SK-N-SH (cell line): ENCODE data around the gene NOL4L. TPM values are rescaled to one million over a fixed set of nuclear protein-coding genes. Genes with fewer than 3 reads are reported as not detected.

Experiments
- CTCF ChIA-PET: fragments of 300-600, 350-600 bp; formaldehyde crosslinking; extraction: SDS; loops from one replicate; lab custom pipeline; 2021; lab: Yijun Ruan, JAX
- POLR2A ChIA-PET: fragments of 350-600 bp; sonication (Branson Sonifier 250); formaldehyde crosslinking; extraction: SDS; loops from one replicate; lab custom pipeline; 2020; ENCODE audit warnings: antibody characterized with exemption, inconsistent platforms; lab: Yijun Ruan, JAX
- DNase-seq: peaks from one replicate; pipeline ENCODE4 v3.0.0; 2012
- H2AFZ ChIP-seq: fragments of 200-600 bp; sonication (generic); 2 replicates; pipeline ENCODE4 v1.8.1; 2016; ENCODE audit warnings: antibody characterized with exemption, mild to moderate bottlenecking, low read depth
- H3F3A ChIP-seq: fragments of 200-600 bp; sonication (generic); replicated peaks from 2 replicates; pipeline ENCODE3; 2016; ENCODE audit warnings: antibody characterized with exemption, mild to moderate bottlenecking; ENCODE audit not compliant: insufficient read depth
- H3K27ac ChIP-seq, 2 experiments: fragments of 200-500 bp in 1 of 2; fragments of 200-600 bp in 1 of 2; sonication (Bioruptor generic) in 1 of 2; sonication (generic), shearing (Covaris generic) in 1 of 2; 2 replicates each; pipeline versions ENCODE4 v1.5.1 to v1.6.1; 2014 to 2016; ENCODE audit warnings: low read depth in 2 of 2, inconsistent platforms in 1 of 2, low read length in 1 of 2, mild to moderate bottlenecking in 1 of 2, mixed read lengths in 1 of 2
- H3K27me3 ChIP-seq: fragments of 200-600 bp; sonication (generic), shearing (Covaris generic); 2 replicates; pipeline ENCODE4 v1.6.1; 2016; ENCODE audit warnings: mixed run types; ENCODE audit not compliant: insufficient read depth
- H3K36me3 ChIP-seq, 2 experiments: fragments of 200-500 bp in 1 of 2; fragments of 200-600 bp in 1 of 2; sonication (Bioruptor generic) in 1 of 2; sonication (generic) in 1 of 2; replicated peaks in 1 of 2; 2 replicates each; pipeline versions ENCODE3 to v1.5.1; 2014 to 2016; ENCODE audit warnings: low read length in 1 of 2, mild to moderate bottlenecking in 1 of 2; ENCODE audit not compliant: insufficient read depth in 2 of 2, control insufficient read depth in 1 of 2
- H3K4me1 ChIP-seq, 2 experiments: fragments of 200-500 bp in 1 of 2; fragments of 200-600 bp in 1 of 2; sonication (Bioruptor generic) in 1 of 2; sonication (generic), shearing (Covaris generic) in 1 of 2; 2 replicates each; pipeline versions ENCODE4 v1.5.1 to v1.6.1; 2014 to 2016; ENCODE audit warnings: low read depth in 1 of 2, low read length in 1 of 2, mixed run types in 1 of 2; ENCODE audit not compliant: insufficient read depth in 2 of 2, control insufficient read depth in 1 of 2
- H3K4me2 ChIP-seq: fragments of 200-600 bp; sonication (generic), shearing (Covaris generic); 2 replicates; pipeline ENCODE4 v1.6.1; 2017; ENCODE audit warnings: mixed run types
- H3K4me3 ChIP-seq, 2 experiments: fragments of 200-500 bp in 1 of 2; fragments of 200-600 bp in 1 of 2; sonication (Bioruptor generic) in 1 of 2; sonication (generic), shearing (Covaris generic) in 1 of 2; 2 replicates each; pipeline versions ENCODE4 v1.5.1 to v1.8.1; 2014 to 2016; ENCODE audit warnings: low read depth in 2 of 2, inconsistent platforms in 1 of 2, low read length in 1 of 2, mild to moderate bottlenecking in 1 of 2, mixed read lengths in 1 of 2, moderate library complexity in 1 of 2
- H3K79me2 ChIP-seq: fragments of 200-600 bp; sonication (generic); 2 replicates; pipeline ENCODE4 v1.8.1; 2017; ENCODE audit warnings: mild to moderate bottlenecking; ENCODE audit not compliant: insufficient read depth
- H3K9ac ChIP-seq: fragments of 200-600 bp; sonication (generic); 2 replicates; pipeline ENCODE4 v1.6.1; 2017; ENCODE audit warnings: mixed run types
- H3K9me2 ChIP-seq: fragments of 200-600 bp; sonication (generic); 2 replicates; pipeline ENCODE4 v1.6.1; 2017; ENCODE audit warnings: mixed run types
- H3K9me3 ChIP-seq: fragments of 200-600 bp; sonication (generic); 2 replicates; pipeline ENCODE4 v1.6.1; 2017; ENCODE audit warnings: mixed run types, mild to moderate bottlenecking, moderate library complexity
- H4K20me1 ChIP-seq: fragments of 200-600 bp; sonication (generic); 2 replicates; pipeline ENCODE4 v1.6.1; 2017; ENCODE audit warnings: mild to moderate bottlenecking, mixed run types; ENCODE audit not compliant: insufficient read depth
- CTCF ChIP-seq: fragments of 200-600 bp; sonication (generic); IDR thresholded peaks from 2 replicates; pipeline ENCODE4 v1.6.1; 2017; ENCODE audit warnings: antibody characterized with exemption, mild to moderate bottlenecking, moderate library complexity
- FOXM1 ChIP-seq: IDR thresholded peaks from 2 replicates; pipeline ENCODE4 v1.4.0; 2012; ENCODE audit warnings: low read depth, mild to moderate bottlenecking
- GABPA ChIP-seq: IDR thresholded peaks from 2 replicates; pipeline ENCODE4 v1.4.0; 2012; ENCODE audit warnings: low read depth, mild to moderate bottlenecking
- GATA2 ChIP-seq: sonication (generic); formaldehyde crosslinking; IDR thresholded peaks from 2 replicates; pipeline ENCODE4 v1.5.0; 2020; ENCODE audit warnings: mild to moderate bottlenecking, missing genetic modification reagents
- IRF3 ChIP-seq: fragments of 150-350 bp; IDR thresholded peaks from 2 replicates; pipeline ENCODE4 v1.6.1; 2016; ENCODE audit warnings: mild to moderate bottlenecking, low read depth, low read length
- MAX ChIP-seq: IDR thresholded peaks from 2 replicates; pipeline ENCODE4 v1.4.0; 2012; ENCODE audit warnings: low read depth
- MEF2A ChIP-seq: IDR thresholded peaks from 2 replicates; pipeline ENCODE4 v1.4.0; 2012; ENCODE audit warnings: low read depth, borderline replicate concordance
- MXI1 ChIP-seq: IDR thresholded peaks from 2 replicates; pipeline ENCODE4 v1.6.1; 2012; ENCODE audit warnings: mild to moderate bottlenecking, low read depth, low read length, improper control_type of control experiment
- NRF1 ChIP-seq: IDR thresholded peaks from 2 replicates; pipeline ENCODE4 v1.6.1; 2012; ENCODE audit warnings: low read depth, mild to moderate bottlenecking, low read length
- RFX5 ChIP-seq: IDR thresholded peaks from 2 replicates; pipeline ENCODE4 v1.6.1; 2012; ENCODE audit warnings: mild to moderate bottlenecking, improper control_type of control experiment, low read length
- SMC3 ChIP-seq: IDR thresholded peaks from 2 replicates; pipeline ENCODE4 v1.6.1; 2012; ENCODE audit warnings: low read depth, low read length, improper control_type of control experiment
- TAF1 ChIP-seq: IDR thresholded peaks from 2 replicates; pipeline ENCODE4 v1.6.1; 2012; ENCODE audit warnings: low read depth, mild to moderate bottlenecking, low read length, moderate library complexity, borderline replicate concordance
- TCF12 ChIP-seq: IDR thresholded peaks from 2 replicates; pipeline ENCODE4 v1.4.0; 2012
- TEAD4 ChIP-seq: IDR thresholded peaks from 2 replicates; pipeline ENCODE4 v1.4.0; 2012; ENCODE audit warnings: mild to moderate bottlenecking, borderline replicate concordance; ENCODE audit not compliant: insufficient read depth
- USF2 ChIP-seq: fragments of 150-350 bp; IDR thresholded peaks from 2 replicates; pipeline ENCODE4 v1.6.1; 2017; ENCODE audit warnings: antibody characterized with exemption, low read length, low read depth, borderline replicate concordance
- YY1 ChIP-seq: IDR thresholded peaks from 2 replicates; pipeline ENCODE4 v1.4.0; 2012; ENCODE audit warnings: low read depth, mild to moderate bottlenecking
- ZBTB33 ChIP-seq: IDR thresholded peaks from 2 replicates; pipeline ENCODE4 v1.4.0; 2012; ENCODE audit warnings: low read depth, borderline replicate concordance
- WGBS: methylation state at CpG from one replicate; pipeline ENCODE4 v1.1.6; 2017; ENCODE audit warnings: low lambda C conversion rate; 5-methylcytosine and 5-hydroxymethylcytosine counted together
- polyA plus RNA-seq, 3 experiments: library from polyadenylated mRNA; depleted of rRNA; stranded (reverse); fragments of >200 nt; gene quantifications; 2 replicates each; pipeline ENCODE4 v1.2.3, GENCODE V29; 2012

The NOL4L gene
- polyA plus RNA-seq, 1 of the 3 experiments (the other 2 are of a cell fraction) = 14.3 TPM

GRCh38 chr20:32541323-32542258 is 43.5 kb downstream of the NOL4L start:
- 71% methylated on average over 6 of the region's 21 CpGs for WGBS
- TF ChIP-seq MEF2A (no peak), GABPA (no peak), MAX (no peak), YY1 (no peak), SMC3 (no peak)
- H3K27me3 ChIP-seq = no peaks in the 10 kb centered on the region
- H3K9me3 ChIP-seq = no peaks in the 10 kb centered on the region
- DNase-seq = peak; percentile 54
- CTCF ChIA-PET = interaction anchor here (1.4 to 5.6 kb wide), 4 partner anchors 19 to 111 kb away, joined by 5 to 30 read pairs (median 6); no protein-coding TSS in a partner anchor
- H2AFZ ChIP-seq = no peak overlapping the region
- no peaks in the 10 kb centered on the region for H3F3A ChIP-seq
- no peaks in the 10 kb centered on the region for H3K79me2 ChIP-seq
- H3K4me1 ChIP-seq = peaks cover 0 to 43% of the 10 kb centered on the region in 2 experiments; a peak in 1 of 4 replicates
- H4K20me1 ChIP-seq = no peaks in the 10 kb centered on the region
- POLR2A ChIA-PET = no interaction called here
- H3K27ac ChIP-seq = peak overlapping the region in 1 of 2 experiments; percentile 13; a peak in 1 of 4 replicates
- H3K4me2 ChIP-seq = no peak overlapping the region
- H3K9me2 ChIP-seq = no peaks in the 10 kb centered on the region
- no peaks in the 10 kb centered on the region for H3K36me3 ChIP-seq
- H3K4me3 ChIP-seq = no peak overlapping the region
- no peak overlapping the region for H3K9ac ChIP-seq

- Histone ChIP-seq H3K27ac (peak overlapping the region in 1 of 2 experiments; percentile 60; a peak in 2 of 4 replicates), H3K36me3 (no peaks in the 10 kb centered on the region), H3K79me2 (no peaks in the 10 kb centered on the region), H3K4me3 (no peak overlapping the region), H3K9me3 (no peaks in the 10 kb centered on the region), H3K4me2 (no peak overlapping the region), H2AFZ (no peak overlapping the region), H3K4me1 (peaks cover 0 to 48% of the 10 kb centered on the region in 2 experiments; a peak in 1 of 4 replicates), H4K20me1 (no peaks in the 10 kb centered on the region), H3K27me3 (no peaks in the 10 kb centered on the region; the same call in 1 of the 2 replicates), H3K9me2 (no peaks in the 10 kb centered on the region), H3K9ac (no peak overlapping the region), H3F3A (no peaks in the 10 kb centered on the region)
- ChIA-PET POLR2A (interaction anchor here (1.0 kb wide), 1 partner anchor 13 kb away, joined by 3 read pairs; no protein-coding TSS in a partner anchor), CTCF (interaction anchor here (1.4 to 5.6 kb wide), 4 partner anchors 17 to 113 kb away, joined by 5 to 30 read pairs (median 6); no protein-coding TSS in a partner anchor)
- peak; percentile 49 for DNase-seq
- WGBS = 75% methylated on average over 11 of the region's 13 CpGs
- TF ChIP-seq TCF12 (no peak), TAF1 (no peak), CTCF (no peak), MXI1 (no peak), IRF3 (no peak), NRF1 (no peak), RFX5 (no peak), TEAD4 (no peak), ZBTB33 (no peak), GATA2 (no peak), YY1 (no peak), FOXM1 (no peak), SMC3 (no peak), USF2 (no peak)
Measured at GRCh38 chr20:32539817-32540675, 45.1 kb downstream of the NOL4L start.
